ENCODE measurements around the gene GALNT9. TPM values are rescaled to one million over a fixed set of nuclear protein-coding genes. Genes with fewer than 3 reads are reported as not detected.
A peak's percentile ranks its signal among the peaks of the same experiment; 100 is the strongest.

Gene GALNT9
- total RNA-seq, 1 donor from 2014 or later = not detected

GRCh38 chr12:132166801-132167591 lies 162.4 kb downstream of the GALNT9 start:
- intact Hi-C loops (cut with micrococcal nuclease) = no loop called here
- DNase-seq (ENCODE audit: low spot score) = no peak
- peaks cover 5% of the 10 kb centered on the region for H3K4me1 Mint-ChIP-seq (ENCODE audit: low read depth)
- H3K27ac Mint-ChIP-seq = no peak overlapping the region
- H3K36me3 Mint-ChIP-seq (ENCODE audit: low read depth) = no peaks in the 10 kb centered on the region
- no peak overlapping the region for H3K4me3 Mint-ChIP-seq (ENCODE audit: low read depth)
- H3K9me3 Mint-ChIP-seq = peaks cover 5% of the 10 kb centered on the region
- H3K27me3 Mint-ChIP-seq (ENCODE audit: low read depth) = no peaks in the 10 kb centered on the region

DNA sequence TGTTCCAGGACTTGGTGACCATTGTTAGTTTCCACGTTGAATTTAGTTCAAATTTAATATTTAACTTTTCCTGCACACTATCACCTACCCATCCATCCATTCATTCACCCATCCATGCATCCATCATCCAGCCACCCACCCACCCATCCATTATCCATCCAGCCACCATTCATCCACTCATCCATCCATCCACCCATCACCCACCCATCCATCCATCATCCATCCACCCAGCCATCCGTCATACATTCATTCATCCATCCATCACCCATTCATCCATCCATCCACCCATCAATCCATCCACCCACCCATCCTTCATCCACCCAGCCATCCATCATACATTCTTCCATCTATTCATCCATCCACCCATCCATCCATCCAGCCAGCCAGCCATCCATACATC lies 163.3 kb downstream of the GALNT9 start:
- peaks cover 5% of the 10 kb centered on the region for H3K4me1 Mint-ChIP-seq (ENCODE audit: low read depth)
- peaks cover 5% of the 10 kb centered on the region for H3K9me3 Mint-ChIP-seq
- intact Hi-C loops (cut with micrococcal nuclease) = no loop called here
- H3K27me3 Mint-ChIP-seq (ENCODE audit: low read depth) = no peaks in the 10 kb centered on the region
- no peak overlapping the region for H3K27ac Mint-ChIP-seq
- no peaks in the 10 kb centered on the region for H3K36me3 Mint-ChIP-seq (ENCODE audit: low read depth)
- no peak for DNase-seq (ENCODE audit: low spot score)
- H3K4me3 Mint-ChIP-seq (ENCODE audit: low read depth) = no peak overlapping the region

DNA sequence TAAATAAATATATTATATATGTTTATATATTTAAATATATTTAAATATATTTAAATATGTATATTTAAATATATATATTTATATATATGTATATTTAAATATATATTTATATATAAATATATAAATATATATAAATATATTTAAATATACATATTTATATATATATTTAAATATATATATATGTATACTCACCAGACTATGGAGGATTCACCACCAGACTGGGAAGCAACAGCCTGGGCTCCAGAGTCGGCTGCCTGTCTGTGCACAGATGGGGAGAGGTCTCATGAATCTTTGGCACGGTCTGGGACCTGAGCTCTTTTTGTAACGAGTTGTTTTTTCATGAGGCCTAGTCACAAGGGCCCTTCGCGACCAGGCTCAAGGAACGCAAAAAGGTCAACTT lies 163.8 kb downstream of the GALNT9 start:
- no peak for DNase-seq (ENCODE audit: low spot score)
- intact Hi-C loops (cut with micrococcal nuclease) = no loop called here
- H3K4me3 Mint-ChIP-seq (ENCODE audit: low read depth) = no peak overlapping the region
- no peaks in the 10 kb centered on the region for H3K27me3 Mint-ChIP-seq (ENCODE audit: low read depth)
- H3K27ac Mint-ChIP-seq = no peak overlapping the region
- no peaks in the 10 kb centered on the region for H3K36me3 Mint-ChIP-seq (ENCODE audit: low read depth)
- peaks cover 5% of the 10 kb centered on the region for H3K4me1 Mint-ChIP-seq (ENCODE audit: low read depth)
- H3K9me3 Mint-ChIP-seq = peaks cover 5% of the 10 kb centered on the region

GRCh38 chr12:132164426-132164825 lies 165.0 kb downstream of the GALNT9 start:
- no peak for DNase-seq (ENCODE audit: low spot score)
- Mint-ChIP-seq H3K36me3 (ENCODE audit: low read depth) (no peaks in the 10 kb centered on the region), H3K4me1 (ENCODE audit: low read depth) (peaks cover 5% of the 10 kb centered on the region), H3K9me3 (peaks cover 5% of the 10 kb centered on the region), H3K27ac (no peak overlapping the region), H3K4me3 (ENCODE audit: low read depth) (no peak overlapping the region), H3K27me3 (ENCODE audit: low read depth) (no peaks in the 10 kb centered on the region)
- intact Hi-C loops (cut with micrococcal nuclease) = no loop called here

DNA sequence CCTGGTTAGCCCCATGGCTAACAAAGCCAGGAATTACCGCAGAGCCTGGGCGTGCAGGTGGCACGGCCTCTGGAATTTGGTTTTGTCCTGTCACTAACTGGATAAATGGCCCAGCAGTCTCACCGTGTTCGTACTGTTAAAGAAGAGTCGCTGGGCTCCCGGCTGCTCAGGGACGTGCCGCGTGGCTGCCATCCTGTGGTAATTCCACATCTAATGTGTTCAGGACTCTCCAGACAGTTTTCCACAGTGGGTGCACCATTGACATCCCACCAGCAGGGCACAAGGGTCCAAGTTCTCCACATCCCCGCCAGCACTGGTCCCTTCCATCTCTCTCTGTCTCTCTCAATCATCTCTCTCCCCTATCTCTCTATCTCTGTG lies 165.5 kb downstream of the GALNT9 start:
- H3K27me3 Mint-ChIP-seq (ENCODE audit: low read depth) = no peaks in the 10 kb centered on the region
- intact Hi-C loops (cut with micrococcal nuclease) = no loop called here
- H3K9me3 Mint-ChIP-seq = peaks cover 5% of the 10 kb centered on the region
- no peak overlapping the region for H3K4me3 Mint-ChIP-seq (ENCODE audit: low read depth)
- peaks cover 5% of the 10 kb centered on the region for H3K4me1 Mint-ChIP-seq (ENCODE audit: low read depth)
- no peak for DNase-seq (ENCODE audit: low spot score)
- no peaks in the 10 kb centered on the region for H3K36me3 Mint-ChIP-seq (ENCODE audit: low read depth)
- no peak overlapping the region for H3K27ac Mint-ChIP-seq

GRCh38 chr12:132163041-132163910 lies 166.1 kb downstream of the GALNT9 start:
- H3K36me3 Mint-ChIP-seq (ENCODE audit: low read depth) = no peaks in the 10 kb centered on the region
- no peak overlapping the region for H3K27ac Mint-ChIP-seq
- intact Hi-C loops (cut with micrococcal nuclease) = no loop called here
- peak overlapping the region; percentile 27 for H3K4me3 Mint-ChIP-seq (ENCODE audit: low read depth)
- no peak for DNase-seq (ENCODE audit: low spot score)
- H3K4me1 Mint-ChIP-seq (ENCODE audit: low read depth) = peaks cover 5% of the 10 kb centered on the region
- peaks cover 5% of the 10 kb centered on the region for H3K9me3 Mint-ChIP-seq
- no peaks in the 10 kb centered on the region for H3K27me3 Mint-ChIP-seq (ENCODE audit: low read depth)

DNA sequence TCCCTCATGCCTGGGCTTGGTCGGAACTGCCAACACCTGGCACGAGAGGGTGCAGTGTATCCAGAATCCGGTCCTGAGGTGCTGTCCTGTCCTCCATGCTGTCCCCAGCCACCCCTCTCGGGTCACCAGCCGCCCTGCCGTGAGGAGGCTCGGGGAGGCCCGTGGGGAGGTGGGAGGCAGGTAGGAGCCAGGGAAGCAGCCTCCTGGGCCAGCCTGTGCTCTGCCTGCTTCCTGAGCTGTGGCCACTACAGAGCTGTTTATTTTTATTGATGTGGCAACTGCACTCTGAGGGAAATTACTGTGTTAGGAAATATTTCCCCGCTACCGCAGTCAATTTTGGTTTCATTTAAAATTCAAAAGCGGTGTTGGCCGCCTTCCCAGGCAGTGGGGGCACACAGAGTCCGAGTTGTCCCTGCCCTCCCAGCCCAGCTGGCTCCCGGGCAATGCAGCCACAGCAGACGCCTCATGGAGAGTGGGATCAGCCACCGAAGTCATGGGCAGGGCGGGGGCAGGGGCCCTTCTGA lies 166.8 kb downstream of the GALNT9 start:
- Mint-ChIP-seq H3K27me3 (ENCODE audit: low read depth) (no peaks in the 10 kb centered on the region), H3K27ac (no peak overlapping the region), H3K9me3 (peaks cover 5% of the 10 kb centered on the region), H3K4me1 (ENCODE audit: low read depth) (peaks cover 5% of the 10 kb centered on the region), H3K4me3 (ENCODE audit: low read depth) (no peak overlapping the region), H3K36me3 (ENCODE audit: low read depth) (no peaks in the 10 kb centered on the region)
- intact Hi-C loops (cut with micrococcal nuclease) = no loop called here
- DNase-seq (ENCODE audit: low spot score) = no peak

DNA sequence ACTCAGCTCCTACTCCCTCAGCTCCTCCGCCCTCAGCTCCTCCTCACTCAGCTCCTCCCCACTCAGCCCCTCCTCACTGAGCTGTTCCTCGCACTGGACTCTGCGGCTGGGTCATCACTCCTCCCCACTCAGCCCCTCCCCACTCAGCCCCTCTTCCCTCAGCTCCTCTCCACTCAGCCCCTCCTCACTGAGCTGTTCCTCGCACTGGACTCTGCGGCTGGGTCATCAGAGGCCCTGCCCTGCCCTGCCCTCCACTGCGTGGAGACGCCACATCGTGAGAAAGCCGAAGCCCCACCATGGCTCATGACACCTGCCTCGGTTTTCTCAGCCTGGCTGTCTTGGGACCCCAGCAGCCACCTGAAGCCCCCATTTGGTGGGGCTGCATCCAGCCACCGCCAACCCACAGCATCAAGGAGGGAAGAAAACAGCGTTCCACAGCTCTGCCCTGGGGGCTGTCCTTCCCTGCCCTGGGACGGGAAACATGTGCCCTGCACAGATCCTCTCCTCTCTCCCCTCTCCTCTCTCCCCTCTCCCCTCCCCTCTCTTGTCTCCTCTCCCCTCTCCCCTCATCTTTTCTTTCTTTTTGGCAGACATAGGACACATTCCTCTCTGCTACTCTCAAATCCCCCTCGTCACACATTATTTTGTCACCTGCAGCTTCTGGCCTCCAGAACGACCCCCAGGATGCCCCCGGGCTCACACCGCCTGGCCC lies 167.4 kb downstream of the GALNT9 start:
- intact Hi-C loops (cut with micrococcal nuclease) = no loop called here
- H3K9me3 Mint-ChIP-seq = peaks cover 5% of the 10 kb centered on the region
- H3K36me3 Mint-ChIP-seq (ENCODE audit: low read depth) = no peaks in the 10 kb centered on the region
- DNase-seq (ENCODE audit: low spot score) = no peak
- peaks cover 5% of the 10 kb centered on the region for H3K4me1 Mint-ChIP-seq (ENCODE audit: low read depth)
- H3K4me3 Mint-ChIP-seq (ENCODE audit: low read depth) = no peak overlapping the region
- no peak overlapping the region for H3K27ac Mint-ChIP-seq
- H3K27me3 Mint-ChIP-seq (ENCODE audit: low read depth) = no peaks in the 10 kb centered on the region

DNA sequence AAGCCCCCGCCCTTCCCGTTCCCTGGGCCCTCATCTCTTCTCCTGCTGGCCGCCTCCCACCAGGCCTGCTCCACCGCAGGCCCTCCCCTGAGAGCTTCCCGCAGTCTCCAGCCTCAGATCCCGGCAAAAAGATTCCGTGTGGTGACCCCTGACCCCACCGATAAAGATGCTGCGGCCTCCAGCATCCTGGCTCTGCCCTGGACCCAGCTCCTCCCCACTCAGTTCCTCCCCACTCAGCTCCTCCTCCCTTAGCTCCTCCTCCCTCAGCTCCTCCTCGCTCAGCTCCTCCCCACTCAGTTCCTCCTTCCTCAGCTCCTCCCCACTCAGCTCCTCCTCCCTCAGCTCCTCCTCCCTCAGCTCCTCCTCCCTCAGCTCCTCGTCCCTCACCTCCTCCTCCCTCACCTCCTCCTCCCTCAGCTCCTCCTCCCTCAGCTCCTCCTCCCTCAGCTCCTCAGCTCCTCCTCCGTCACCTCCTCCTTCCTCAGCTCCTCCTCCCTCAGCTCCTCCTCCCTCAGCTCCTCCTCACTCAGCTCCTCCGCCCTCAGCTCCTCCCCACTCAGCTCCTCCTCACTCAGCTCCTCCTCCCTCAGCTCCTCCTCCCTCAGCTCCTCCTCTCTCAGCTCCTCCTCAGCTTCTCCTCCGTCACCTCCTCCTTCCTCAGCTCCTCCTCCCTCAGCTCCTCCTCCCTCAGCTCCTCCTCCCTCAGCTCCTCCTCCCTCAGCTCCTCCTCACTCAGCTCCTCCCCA lies 168.2 kb downstream of the GALNT9 start:
- Mint-ChIP-seq H3K36me3 (ENCODE audit: low read depth) (no peaks in the 10 kb centered on the region), H3K4me1 (ENCODE audit: low read depth) (peaks cover 5% of the 10 kb centered on the region), H3K9me3 (peaks cover 3% of the 10 kb centered on the region), H3K4me3 (ENCODE audit: low read depth) (no peak overlapping the region), H3K27ac (no peak overlapping the region), H3K27me3 (ENCODE audit: low read depth) (no peaks in the 10 kb centered on the region)
- DNase-seq (ENCODE audit: low spot score) = no peak
- intact Hi-C loops (cut with micrococcal nuclease) = no loop called here

- no peaks in the 10 kb centered on the region for H3K27me3 Mint-ChIP-seq (ENCODE audit: low read depth)
- peaks cover 5% of the 10 kb centered on the region for H3K4me1 Mint-ChIP-seq (ENCODE audit: low read depth)
- no peak for DNase-seq (ENCODE audit: low spot score)
- H3K9me3 Mint-ChIP-seq = no peaks in the 10 kb centered on the region
- no peak overlapping the region for H3K4me3 Mint-ChIP-seq (ENCODE audit: low read depth)
- intact Hi-C loops (cut with micrococcal nuclease) = no loop called here
- H3K36me3 Mint-ChIP-seq (ENCODE audit: low read depth) = no peaks in the 10 kb centered on the region
- H3K27ac Mint-ChIP-seq = no peak overlapping the region
Measured at GRCh38 chr12:132160601-132161035, 168.8 kb downstream of the GALNT9 start.

- Mint-ChIP-seq H3K36me3 (ENCODE audit: low read depth) (no peaks in the 10 kb centered on the region), H3K27ac (no peak overlapping the region), H3K9me3 (no peaks in the 10 kb centered on the region), H3K4me3 (ENCODE audit: low read depth) (no peak overlapping the region), H3K27me3 (ENCODE audit: low read depth) (no peaks in the 10 kb centered on the region), H3K4me1 (ENCODE audit: low read depth) (peaks cover 5% of the 10 kb centered on the region)
- intact Hi-C loops (cut with micrococcal nuclease) = no loop called here
- DNase-seq (ENCODE audit: low spot score) = no peak
Measured at GRCh38 chr12:132160016-132160415, 169.4 kb downstream of the GALNT9 start.

GRCh38 chr12:132159555-132160003 lies 169.8 kb downstream of the GALNT9 start:
- Mint-ChIP-seq H3K4me1 (ENCODE audit: low read depth) (peaks cover 5% of the 10 kb centered on the region), H3K4me3 (ENCODE audit: low read depth) (no peak overlapping the region), H3K27me3 (ENCODE audit: low read depth) (no peaks in the 10 kb centered on the region), H3K9me3 (no peaks in the 10 kb centered on the region), H3K36me3 (ENCODE audit: low read depth) (no peaks in the 10 kb centered on the region), H3K27ac (no peak overlapping the region)
- no peak for DNase-seq (ENCODE audit: low spot score)
- intact Hi-C loops (cut with micrococcal nuclease) = no loop called here
